Cardiac muscle cell (in vitro differentiated cells and primary cell): ENCODE results near the gene TINAG. TPM values are rescaled to one million over a fixed set of nuclear protein-coding genes. Genes with fewer than 3 reads are reported as not detected.

Experiments used
- DNase-seq, 2 donors: peaks; one replicate each; pipeline versions ENCODE4 v3.0.0 to v3.0.0-alpha.2; 2010 to 2017; ENCODE audit warnings: low read depth in 1 of 2, low spot score in 1 of 2
- H3K27ac ChIP-seq: fragments of 200-600 bp; sonication (generic); 2 replicates; pipeline ENCODE4 v1.5.1; 2016
- H3K27me3 ChIP-seq: fragments of 200-600 bp; sonication (generic); 2 replicates; pipeline ENCODE4 v1.6.0; 2016; ENCODE audit warnings: control low read depth
- H3K36me3 ChIP-seq: fragments of 200-600 bp; sonication (generic); 2 replicates; pipeline ENCODE4 v1.5.1; 2016; ENCODE audit warnings: control low read depth
- H3K4me1 ChIP-seq: fragments of 200-600 bp; sonication (generic); 2 replicates; pipeline ENCODE4 v1.8.1; 2017; ENCODE audit warnings: low read depth, mild to moderate bottlenecking, mixed run types
- H3K4me3 ChIP-seq: fragments of 200-600 bp; sonication (generic); 2 replicates; pipeline ENCODE4 v1.5.1; 2016; ENCODE audit warnings: mild to moderate bottlenecking
- H3K9me3 ChIP-seq: fragments of 200-600 bp; sonication (generic); 2 replicates; pipeline ENCODE4 v1.5.1; 2017; ENCODE audit warnings: low read depth, mild to moderate bottlenecking, control low read depth
- CTCF ChIP-seq: IDR thresholded peaks from 2 replicates; pipeline ENCODE4 v1.5.1; 2012; ENCODE audit warnings: low read depth, mild to moderate bottlenecking, low read length
- polyA plus RNA-seq: library from polyadenylated mRNA; unstranded; fragments of >200 nt; fragmentation: Nextera tagmentation; extraction: Ambion mirVana; gene quantifications from 2 replicates; pipeline ENCODE4 v1.2.1, GENCODE V29; 2016
- total RNA-seq: library from RNA; depleted of rRNA; stranded (reverse); fragments of >200 nt; gene quantifications from 2 replicates; pipeline ENCODE4 v1.2.3, GENCODE V29; 2016

The TINAG gene
- total RNA-seq (not detected in 2 replicates), polyA plus RNA-seq (not detected in 2 replicates)

GRCh38 chr6:54308289-54308985 lies at the start of gene TINAG:
Gene TINAG (plus strand): TSS chr6:54308441. CDS start chr6:54308551, 110 bp downstream.
- no peaks in the 10 kb centered on the region for H3K4me1 ChIP-seq
- no peak for TF ChIP-seq CTCF

GRCh38 chr6:54260025-54260424 lies 48.2 kb upstream of the TINAG start:
- Histone ChIP-seq H3K9me3 (no peaks in the 10 kb centered on the region), H3K4me3 (no peak overlapping the region), H3K27me3 (no peaks in the 10 kb centered on the region), H3K27ac (no peak overlapping the region), H3K4me1 (peaks cover 11% of the 10 kb centered on the region), H3K36me3 (no peaks in the 10 kb centered on the region)
- no peak for DNase-seq
- no peak for TF ChIP-seq CTCF

More at GRCh38 chr6:54308289-54308985, at the start of gene TINAG:
- Histone ChIP-seq H3K27me3 (no peaks in the 10 kb centered on the region), H3K27ac (no peak within 1 kb of the TSS), H3K36me3 (no peaks in the 10 kb centered on the region), H3K9me3 (no peaks in the 10 kb centered on the region), H3K4me3 (no peak within 1 kb of the TSS)
- no peak for DNase-seq

- no peak for DNase-seq
- H3K9me3 ChIP-seq, result no peaks in the 10 kb centered on the region
- no peaks in the 10 kb centered on the region for H3K4me1 ChIP-seq
- H3K4me3 ChIP-seq, result no peak overlapping the region
- no peak for TF ChIP-seq CTCF
- H3K36me3 ChIP-seq, result no peaks in the 10 kb centered on the region
- H3K27me3 ChIP-seq, result no peaks in the 10 kb centered on the region
- no peak overlapping the region for H3K27ac ChIP-seq
These were observed 45.7 kb upstream of the TINAG start for GRCh38 chr6:54262499-54262898.

- DNase-seq, result no peak
- no peak for TF ChIP-seq CTCF
- Histone ChIP-seq H3K27ac (no peak overlapping the region), H3K36me3 (no peaks in the 10 kb centered on the region), H3K4me3 (no peak overlapping the region), H3K4me1 (no peaks in the 10 kb centered on the region), H3K27me3 (no peaks in the 10 kb centered on the region), H3K9me3 (no peaks in the 10 kb centered on the region)
These were observed 45.3 kb upstream of the TINAG start for GRCh38 chr6:54262971-54263370.

GRCh38 chr6:54264581-54265272 lies 43.5 kb upstream of the TINAG start:
- H3K36me3 ChIP-seq, result no peaks in the 10 kb centered on the region
- no peaks in the 10 kb centered on the region for H3K27me3 ChIP-seq
- H3K4me3 ChIP-seq, result no peak overlapping the region
- H3K9me3 ChIP-seq, result no peaks in the 10 kb centered on the region
- TF ChIP-seq CTCF, result no peak
- no peaks in the 10 kb centered on the region for H3K4me1 ChIP-seq
- H3K27ac ChIP-seq, result no peak overlapping the region
- DNase-seq, result no peak
